DND-41 (cell line): ENCODE measurements around the gene RFX2.

Source experiments
- EZH2 ChIP-seq: IDR thresholded peaks from 3 replicates; pipeline ENCODE4 v1.6.1; 2012; ENCODE audit warnings: borderline replicate concordance, low read depth, mild to moderate bottlenecking, moderate library complexity, low read length, inconsistent platforms; ENCODE audit not compliant: severe bottlenecking
- TF ChIP-seq, protein P1 (sequence below): IDR thresholded peaks from 2 replicates; pipeline ENCODE4 v1.5.1; 2012; ENCODE audit warnings: borderline replicate concordance, low read length, moderate library complexity, mild to moderate bottlenecking; ENCODE audit not compliant: poor library complexity, severe bottlenecking; ENCODE audit errors: extremely low read depth

DNA sequence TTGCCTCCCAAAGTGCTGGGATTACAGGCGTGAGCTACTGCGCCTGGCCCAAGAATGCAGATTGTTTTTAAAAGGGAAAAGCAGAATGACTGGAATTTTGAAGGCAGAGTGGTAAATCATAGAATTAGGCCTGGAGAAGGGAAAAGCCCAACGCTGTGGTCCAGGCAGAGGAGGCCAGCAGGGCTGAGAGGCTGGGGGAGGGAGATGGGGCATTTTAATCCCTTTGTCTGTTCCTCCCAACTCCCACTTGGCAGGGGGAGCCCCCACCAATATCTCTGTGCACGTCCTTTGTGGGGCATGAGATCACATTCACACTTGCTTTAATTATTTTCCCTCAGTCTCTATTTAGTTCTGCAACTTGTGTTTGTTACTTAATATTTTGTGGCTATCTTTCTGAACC is 77.9 kb downstream of the RFX2 start:
- TF ChIP-seq, protein P1, sequence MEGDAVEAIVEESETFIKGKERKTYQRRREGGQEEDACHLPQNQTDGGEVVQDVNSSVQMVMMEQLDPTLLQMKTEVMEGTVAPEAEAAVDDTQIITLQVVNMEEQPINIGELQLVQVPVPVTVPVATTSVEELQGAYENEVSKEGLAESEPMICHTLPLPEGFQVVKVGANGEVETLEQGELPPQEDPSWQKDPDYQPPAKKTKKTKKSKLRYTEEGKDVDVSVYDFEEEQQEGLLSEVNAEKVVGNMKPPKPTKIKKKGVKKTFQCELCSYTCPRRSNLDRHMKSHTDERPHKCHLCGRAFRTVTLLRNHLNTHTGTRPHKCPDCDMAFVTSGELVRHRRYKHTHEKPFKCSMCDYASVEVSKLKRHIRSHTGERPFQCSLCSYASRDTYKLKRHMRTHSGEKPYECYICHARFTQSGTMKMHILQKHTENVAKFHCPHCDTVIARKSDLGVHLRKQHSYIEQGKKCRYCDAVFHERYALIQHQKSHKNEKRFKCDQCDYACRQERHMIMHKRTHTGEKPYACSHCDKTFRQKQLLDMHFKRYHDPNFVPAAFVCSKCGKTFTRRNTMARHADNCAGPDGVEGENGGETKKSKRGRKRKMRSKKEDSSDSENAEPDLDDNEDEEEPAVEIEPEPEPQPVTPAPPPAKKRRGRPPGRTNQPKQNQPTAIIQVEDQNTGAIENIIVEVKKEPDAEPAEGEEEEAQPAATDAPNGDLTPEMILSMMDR, result no peak
- TF ChIP-seq EZH2, result no peak
